HepG2 (cell line): ENCODE results near the gene CYP46A1. TPM values are rescaled to one million over a fixed set of nuclear protein-coding genes. Genes with fewer than 3 reads are reported as not detected.

Source experiments
- ATAC-seq: fragments of 200-7000 bp; cut with Tn5 transposase; 3 replicates; pipeline ENCODE4 v1.9.1; 2020; ENCODE audit warnings: mild to moderate bottlenecking, moderate library complexity
- BruUV-seq: library from RNA; stranded (reverse); fragments of 400-500 nt; replicated peaks from 2 replicates; lab custom pipeline; 2021; lab: Mats Ljungman, UMichigan
- CTCF ChIA-PET: fragments of 300-600 bp; formaldehyde crosslinking; extraction: SDS; loops from one replicate; lab custom pipeline; 2021; ENCODE audit warnings: low total read pairs, inconsistent platforms, low intra/inter-chr PET ratio; lab: Yijun Ruan, JAX
- POLR2A ChIA-PET: fragments of 350-600 bp; sonication (Branson Sonifier 250); formaldehyde crosslinking; loops from one replicate; lab custom pipeline; 2020; ENCODE audit warnings: antibody characterized with exemption, inconsistent platforms; lab: Yijun Ruan, JAX
- DNase-seq: peaks from one replicate; pipeline ENCODE4 v3.0.0-alpha.2; 2015; ENCODE audit warnings: low spot score
- FAIRE-seq: peaks from 3 replicates; lab custom pipeline; 2011; peaks lifted over from hg19 to GRCh38; lab: Jason Lieb, UNC
- H2AFZ ChIP-seq: one replicate; pipeline ENCODE4 v1.6.1; 2011; ENCODE audit warnings: low read length, inconsistent platforms
- H3K27ac ChIP-seq: fragments of 300-600 bp; 3 replicates; pipeline ENCODE4 v1.8.0; 2011; ENCODE audit warnings: mixed run types, mild to moderate bottlenecking, mixed read lengths, low read length, inconsistent platforms; ENCODE audit not compliant: insufficient read depth; ENCODE audit errors: extremely low read length
- H3K27me3 ChIP-seq, 2 experiments: fragments of 200-600 bp in 1 of 2; 2 replicates in 1 of 2; 3 replicates in 1 of 2; pipeline versions ENCODE4 v1.6.0 to v1.8.0; 2011; ENCODE audit warnings: low read length in 2 of 2, mild to moderate bottlenecking in 2 of 2, moderate library complexity in 2 of 2, inconsistent platforms in 1 of 2; ENCODE audit not compliant: insufficient read depth in 2 of 2, control insufficient read depth in 1 of 2
- H3K36me3 ChIP-seq, 2 experiments: fragments of 200-600 bp in 1 of 2; replicated peaks in 1 of 2; 2 replicates in 1 of 2; 3 replicates in 1 of 2; pipeline versions ENCODE4 v1.5.1 to v1.8.0; 2011; ENCODE audit warnings: low read length in 2 of 2, inconsistent platforms in 1 of 2; ENCODE audit not compliant: insufficient read depth in 2 of 2, control insufficient read depth in 1 of 2
- H3K4me1 ChIP-seq: 2 replicates; pipeline ENCODE4 v1.5.1; 2012; ENCODE audit warnings: low read length, inconsistent platforms; ENCODE audit not compliant: insufficient read depth
- H3K4me2 ChIP-seq: 2 replicates; pipeline ENCODE4 v1.6.0; 2011; ENCODE audit warnings: low read depth, low read length, inconsistent platforms
- H3K4me3 ChIP-seq, 3 experiments: fragments of 200-600 bp in 1 of 3; sonication (generic), shearing (Covaris generic) in 1 of 3; replicated peaks in 1 of 3; 2 replicates each; pipeline ENCODE4 v1.5.1; 2011 to 2016; ENCODE audit warnings: low read length in 3 of 3, inconsistent platforms in 2 of 3, low read depth in 2 of 3, mild to moderate bottlenecking in 2 of 3, control low read depth in 1 of 3, mixed read lengths in 1 of 3; ENCODE audit not compliant: insufficient read depth in 1 of 3
- H3K79me2 ChIP-seq: one replicate; pipeline ENCODE4 v1.6.1; 2011; ENCODE audit warnings: low read length, inconsistent platforms; ENCODE audit not compliant: insufficient read depth
- H3K9ac ChIP-seq: 2 replicates; pipeline ENCODE4 v1.6.0; 2011; ENCODE audit warnings: mild to moderate bottlenecking, low read depth, low read length, inconsistent platforms; ENCODE audit not compliant: insufficient read depth
- H3K9me3 ChIP-seq: 2 replicates; pipeline ENCODE4 v1.5.1; 2012; ENCODE audit warnings: mild to moderate bottlenecking, low read length
- H4K20me1 ChIP-seq: 2 replicates; pipeline ENCODE4 v1.6.0; 2011; ENCODE audit warnings: inconsistent platforms, mild to moderate bottlenecking, low read length, moderate library complexity; ENCODE audit not compliant: insufficient read depth
- NFIB ChIP-seq: sonication (generic); formaldehyde crosslinking; IDR thresholded peaks from 2 replicates; pipeline ENCODE4 v1.9.0; 2021; ENCODE audit warnings: missing genetic modification reagents, mild to moderate bottlenecking, borderline replicate concordance
- PAF1 ChIP-seq: IDR thresholded peaks from 2 replicates; pipeline ENCODE4 v1.6.1; 2016; ENCODE audit warnings: missing genetic modification reagents, missing compliant biosample characterization
- RELA ChIP-seq: sonication (generic); formaldehyde crosslinking; IDR thresholded peaks from 2 replicates; pipeline ENCODE4 v1.4.0; 2020; ENCODE audit warnings: missing genetic modification reagents
- RNF219 ChIP-seq: sonication (generic); formaldehyde crosslinking; IDR thresholded peaks from 2 replicates; pipeline ENCODE4 v1.5.0; 2020; ENCODE audit warnings: mild to moderate bottlenecking, missing genetic modification reagents
- SIX4 ChIP-seq: sonication (generic); formaldehyde crosslinking; IDR thresholded peaks from 2 replicates; pipeline ENCODE4 v1.4.0; 2020; ENCODE audit warnings: missing genetic modification reagents
- TFDP2 ChIP-seq: sonication (generic); formaldehyde crosslinking; IDR thresholded peaks from 2 replicates; pipeline ENCODE4 v1.4.0; 2020; ENCODE audit warnings: missing genetic modification reagents
- ZNF225 ChIP-seq: sonication (generic); formaldehyde crosslinking; IDR thresholded peaks from 2 replicates; pipeline ENCODE4 v1.4.0; 2020; ENCODE audit warnings: mild to moderate bottlenecking, missing genetic modification reagents
- ZNF607 ChIP-seq: sonication (generic); formaldehyde crosslinking; IDR thresholded peaks from 2 replicates; pipeline ENCODE4 v1.5.1; 2020; ENCODE audit warnings: missing genetic modification reagents, mild to moderate bottlenecking, borderline replicate concordance
- ZNF704 ChIP-seq: sonication (generic); formaldehyde crosslinking; IDR thresholded peaks from 2 replicates; pipeline ENCODE4 v1.8.1; 2023; ENCODE audit warnings: mild to moderate bottlenecking, inconsistent platforms, moderate library complexity, missing genetic modification reagents, borderline replicate concordance
- ZNF768 ChIP-seq: sonication (generic); formaldehyde crosslinking; IDR thresholded peaks from 2 replicates; pipeline ENCODE4 v1.4.0; 2020; ENCODE audit warnings: missing genetic modification reagents
- WGBS: methylation state at CpG from one replicate; pipeline ENCODE4 v1.1.6; 2017; ENCODE audit warnings: low lambda C conversion rate; 5-methylcytosine and 5-hydroxymethylcytosine counted together
- in situ Hi-C: cut with HindIII; loops from 2 replicates; pipeline ENCODE4 v1.10.0; 2017; ENCODE audit warnings: low pct_unique_long_range_greater_than_20kb; ENCODE audit not compliant: extremely low pct_ligation_motif_present
- intact Hi-C: fragments of 100-400 bp; cut with micrococcal nuclease; formaldehyde crosslinking; loops from one replicate; pipeline ENCODE4 v1.10.0; 2022; ENCODE audit not compliant: unreplicated experiment
- polyA plus RNA-seq, 8 experiments: library from polyadenylated mRNA; depleted of rRNA in 3 of 8; stranded (reverse) in 7 of 8; unstranded in 1 of 8; fragments of >200 nt; fragmentation: Illumina TruSeq in 4 of 8; extraction: Trizol in 4 of 8; gene quantifications; 2 replicates each; pipeline versions ENCODE4 v1.2.1 to v1.2.3, GENCODE V29; 2011 to 2016; ENCODE audit warnings: low read depth in 4 of 8, missing spikeins in 1 of 8, mixed read lengths in 1 of 8; ENCODE audit not compliant: insufficient read depth in 1 of 8
- total RNA-seq, 5 experiments: library from RNA; depleted of rRNA; stranded (reverse); fragments of >200 nt; fragmentation: Illumina TruSeq; extraction: Trizol; gene quantifications; 2 replicates each; pipeline ENCODE4 v1.2.3, GENCODE V29; 2016; ENCODE audit warnings: low read depth in 1 of 5

The CYP46A1 gene
- total and polyA plus RNA-seq, 2 of the 13 experiments (the other 11 are each of a cell fraction or from before 2014, with no cell fraction given): not detected

- Histone ChIP-seq H3K4me2 (no peak overlapping the region), H3K4me3 (no peak overlapping the region), H3K79me2 (no peaks in the 10 kb centered on the region), H3K36me3 (no peaks in the 10 kb centered on the region), H4K20me1 (no peaks in the 10 kb centered on the region), H3K9me3 (no peaks in the 10 kb centered on the region), H2AFZ (no peak overlapping the region), H3K9ac (no peak overlapping the region), H3K4me1 (peaks cover 42% of the 10 kb centered on the region), H3K27me3 (peaks cover 5 to 16% of the 10 kb centered on the region in 2 experiments; a peak in 3 of 5 replicates), H3K27ac (no peak overlapping the region)
- CTCF ChIA-PET: no interaction called here
- DNase-seq (no peak), ATAC-seq (no peak), FAIRE-seq (no peak)
- POLR2A ChIA-PET: no interaction called here
- 55% methylated on average over 17 of the region's 27 CpGs for WGBS
- no peak for TF ChIP-seq NFIB (CRISPR knock-in tag)
- no peak for TF ChIP-seq ZNF607
- TF ChIP-seq RELA (CRISPR knock-in tag): no peak
- TF ChIP-seq ZNF704: no peak
- no peak for TF ChIP-seq SIX4
- TF ChIP-seq ZNF225: no peak
- no peak for TF ChIP-seq ZNF768 (CRISPR knock-in tag)
- no peak for TF ChIP-seq PAF1 (CRISPR knock-in tag)
- TF ChIP-seq RNF219 (CRISPR knock-in tag): no peak
- no peak for TF ChIP-seq TFDP2 (CRISPR knock-in tag)
- no TSS peak for BruUV-seq
- intact Hi-C loops: no loop called here
- in situ Hi-C loops: no loop called here
Observed at GRCh38 chr14:99668307-99669295, 15.5 kb upstream of the CYP46A1 start.
